Nephron progenitor cell (in vitro differentiated cells): ENCODE measurements around the gene CRY1.

Source experiments
- DNase-seq: peaks from one replicate; pipeline ENCODE4 v3.0.0; 2021
- H3K27ac Mint-ChIP-seq: 2 replicates; pipeline ENCODE4 v1.8.0; 2021; ENCODE audit warnings: mild to moderate bottlenecking, moderate library complexity, mixed read lengths
- H3K27me3 Mint-ChIP-seq: 2 replicates; pipeline ENCODE4 v1.8.0; 2021; ENCODE audit warnings: mild to moderate bottlenecking, low read depth, mixed read lengths; ENCODE audit not compliant: poor library complexity
- H3K36me3 Mint-ChIP-seq: 2 replicates; pipeline ENCODE4 v1.8.0; 2021; ENCODE audit warnings: low read depth, mixed read lengths
- H3K4me1 Mint-ChIP-seq: 2 replicates; pipeline ENCODE4 v1.8.0; 2021; ENCODE audit warnings: mixed read lengths
- H3K4me3 Mint-ChIP-seq: 2 replicates; pipeline ENCODE4 v1.8.0; 2021; ENCODE audit warnings: mild to moderate bottlenecking, moderate library complexity, mixed read lengths
- H3K9me3 Mint-ChIP-seq: 2 replicates; pipeline ENCODE4 v1.8.0; 2021; ENCODE audit warnings: mild to moderate bottlenecking, moderate library complexity, mixed read lengths
- TF ChIP-seq, protein P1 (sequence below): fragments of 200-600 bp; sonication (generic); IDR thresholded peaks from 2 replicates; pipeline ENCODE4 v1.5.0; 2021; ENCODE audit warnings: antibody characterized with exemption

The CRY1 gene

DNA sequence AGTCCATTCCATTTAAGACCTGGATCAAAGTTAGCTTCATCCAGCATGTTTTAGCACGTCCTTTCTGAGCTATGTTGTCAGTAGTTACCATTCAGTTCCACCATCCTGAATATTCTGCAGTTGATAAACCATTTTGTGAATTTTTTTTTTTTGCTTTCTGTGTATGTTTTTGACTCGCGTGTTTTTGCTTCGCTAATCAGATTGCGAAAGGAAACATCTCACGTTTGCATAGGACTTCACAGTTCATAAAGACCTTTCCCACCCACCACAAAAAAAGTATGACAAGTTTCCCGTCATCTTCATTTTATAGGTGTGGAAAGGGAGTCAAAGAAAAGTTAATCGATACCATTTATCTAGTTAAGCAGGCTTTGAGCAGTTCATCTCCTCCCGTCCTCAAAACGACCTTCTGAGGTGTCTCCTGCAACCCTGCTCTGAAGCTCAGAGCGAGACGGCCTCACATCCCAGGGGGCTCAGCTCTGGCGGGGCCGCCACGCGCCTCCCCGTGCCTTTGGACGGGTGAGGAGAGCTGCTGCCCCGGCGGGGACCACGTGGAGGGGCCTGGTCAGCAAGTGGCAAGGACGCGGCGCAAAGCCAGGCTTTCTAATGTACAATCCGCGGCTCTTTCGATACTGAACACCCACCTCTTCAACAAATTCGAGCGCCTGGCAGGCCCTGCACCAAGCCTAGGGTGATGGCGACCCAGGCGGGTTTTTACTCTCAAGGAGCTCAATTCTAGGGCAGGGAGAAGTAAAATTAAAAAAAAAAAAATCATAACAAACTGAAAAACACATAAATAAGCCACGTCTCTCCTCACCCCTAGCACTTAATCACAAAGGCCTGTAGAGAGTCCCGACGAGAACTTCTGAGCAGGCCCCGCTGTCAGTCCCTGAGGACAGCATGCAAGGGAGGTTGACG is 138.6 kb downstream of the CRY1 start:
- Mint-ChIP-seq H3K4me1 (peaks cover 25% of the 10 kb centered on the region), H3K4me3 (peak overlapping the region; percentile 100), H3K27ac (peak overlapping the region; percentile 75), H3K9me3 (peaks cover 18% of the 10 kb centered on the region), H3K27me3 (peaks cover 4% of the 10 kb centered on the region), H3K36me3 (peaks cover 17% of the 10 kb centered on the region)
- TF ChIP-seq, protein P1, sequence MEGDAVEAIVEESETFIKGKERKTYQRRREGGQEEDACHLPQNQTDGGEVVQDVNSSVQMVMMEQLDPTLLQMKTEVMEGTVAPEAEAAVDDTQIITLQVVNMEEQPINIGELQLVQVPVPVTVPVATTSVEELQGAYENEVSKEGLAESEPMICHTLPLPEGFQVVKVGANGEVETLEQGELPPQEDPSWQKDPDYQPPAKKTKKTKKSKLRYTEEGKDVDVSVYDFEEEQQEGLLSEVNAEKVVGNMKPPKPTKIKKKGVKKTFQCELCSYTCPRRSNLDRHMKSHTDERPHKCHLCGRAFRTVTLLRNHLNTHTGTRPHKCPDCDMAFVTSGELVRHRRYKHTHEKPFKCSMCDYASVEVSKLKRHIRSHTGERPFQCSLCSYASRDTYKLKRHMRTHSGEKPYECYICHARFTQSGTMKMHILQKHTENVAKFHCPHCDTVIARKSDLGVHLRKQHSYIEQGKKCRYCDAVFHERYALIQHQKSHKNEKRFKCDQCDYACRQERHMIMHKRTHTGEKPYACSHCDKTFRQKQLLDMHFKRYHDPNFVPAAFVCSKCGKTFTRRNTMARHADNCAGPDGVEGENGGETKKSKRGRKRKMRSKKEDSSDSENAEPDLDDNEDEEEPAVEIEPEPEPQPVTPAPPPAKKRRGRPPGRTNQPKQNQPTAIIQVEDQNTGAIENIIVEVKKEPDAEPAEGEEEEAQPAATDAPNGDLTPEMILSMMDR = no peak
- DNase-seq = peak; percentile 15

- peaks cover 27% of the 10 kb centered on the region for H3K9me3 Mint-ChIP-seq
- DNase-seq = no peak
- H3K27ac Mint-ChIP-seq = no peak overlapping the region
- H3K4me1 Mint-ChIP-seq = peaks cover 21% of the 10 kb centered on the region
- peaks cover 6% of the 10 kb centered on the region for H3K36me3 Mint-ChIP-seq
- peaks cover 4% of the 10 kb centered on the region for H3K27me3 Mint-ChIP-seq
- peak overlapping the region; percentile 37 for H3K4me3 Mint-ChIP-seq
- TF ChIP-seq, protein P1 = no peak
Measured at GRCh38 chr12:106953352-106954250, 139.7 kb downstream of the CRY1 start.

DNA sequence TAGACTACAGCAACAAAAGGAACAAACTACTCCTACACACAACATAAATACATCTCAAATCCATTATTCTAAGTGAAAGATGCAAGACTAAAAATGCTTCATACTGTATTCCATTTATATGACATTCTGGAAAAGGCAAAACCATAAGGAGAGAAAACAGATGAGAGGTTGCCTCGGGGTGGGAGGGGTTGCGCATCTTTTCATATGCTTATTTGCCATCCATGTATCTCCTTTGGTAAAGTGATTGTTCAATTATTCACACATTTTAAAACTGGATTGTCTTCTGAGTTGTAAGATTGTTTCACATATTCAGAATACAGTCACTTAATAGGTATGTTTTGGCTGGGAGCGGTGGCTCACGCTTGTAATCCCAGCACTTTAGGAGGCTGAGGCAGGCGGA is 142.8 kb downstream of the CRY1 start:
- H3K27me3 Mint-ChIP-seq = no peaks in the 10 kb centered on the region
- no peak for DNase-seq
- no peaks in the 10 kb centered on the region for H3K4me1 Mint-ChIP-seq
- TF ChIP-seq, protein P1 = no peak
- H3K36me3 Mint-ChIP-seq = peaks cover 5% of the 10 kb centered on the region
- no peak overlapping the region for H3K4me3 Mint-ChIP-seq
- no peak overlapping the region for H3K27ac Mint-ChIP-seq
- peaks cover 51% of the 10 kb centered on the region for H3K9me3 Mint-ChIP-seq

DNA sequence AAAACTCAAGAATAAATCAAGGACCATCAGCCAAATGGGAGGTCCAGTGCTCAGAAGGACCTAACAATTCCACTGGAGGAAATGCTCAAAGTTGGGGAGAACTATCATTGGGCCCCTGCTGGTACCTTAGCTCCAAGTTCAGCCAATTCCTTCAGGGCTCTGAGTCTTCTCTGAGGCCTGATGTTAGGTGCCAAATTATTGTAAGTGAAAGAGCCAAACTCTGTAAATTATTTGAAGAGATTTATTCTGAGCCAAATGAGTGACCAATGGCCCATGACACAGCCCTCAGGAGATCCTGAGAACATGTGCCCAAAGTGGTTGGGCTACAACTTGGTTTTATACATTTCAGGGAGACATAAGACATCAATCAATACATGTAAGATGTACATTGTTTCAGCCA is 145.9 kb downstream of the CRY1 start:
- TF ChIP-seq, protein P1 = no peak
- DNase-seq = no peak
- H3K36me3 Mint-ChIP-seq = no peaks in the 10 kb centered on the region
- no peak overlapping the region for H3K27ac Mint-ChIP-seq
- H3K27me3 Mint-ChIP-seq = no peaks in the 10 kb centered on the region
- H3K4me1 Mint-ChIP-seq = no peaks in the 10 kb centered on the region
- H3K9me3 Mint-ChIP-seq = peaks cover 62% of the 10 kb centered on the region
- no peak overlapping the region for H3K4me3 Mint-ChIP-seq

GRCh38 chr12:106945261-106945851 is 148.0 kb downstream of the CRY1 start:
- H3K27me3 Mint-ChIP-seq = peaks cover 2% of the 10 kb centered on the region
- H3K4me3 Mint-ChIP-seq = no peak overlapping the region
- TF ChIP-seq, protein P1 = no peak
- H3K27ac Mint-ChIP-seq = no peak overlapping the region
- no peaks in the 10 kb centered on the region for H3K4me1 Mint-ChIP-seq
- peaks cover 64% of the 10 kb centered on the region for H3K9me3 Mint-ChIP-seq
- H3K36me3 Mint-ChIP-seq = no peaks in the 10 kb centered on the region
- no peak for DNase-seq
